ENCODE results near the gene THG1L. TPM values are rescaled to one million over a fixed set of nuclear protein-coding genes. Genes with fewer than 3 reads are reported as not detected.

The THG1L gene
- total RNA-seq, 1 donor from 2014 or later, result 22.8 TPM

- no peak for DNase-seq (ENCODE audit: low spot score in 2 of 2)
- no peak for FAIRE-seq
Measured at GRCh38 chr5:157749462-157749799, 18.2 kb downstream of the THG1L start.

GRCh38 chr5:157750320-157750719 lies 19.1 kb downstream of the THG1L start:
- DNase-seq (ENCODE audit: low spot score in 2 of 2), result no peak
- no peak for FAIRE-seq

GRCh38 chr5:157756122-157756521 lies 24.9 kb downstream of the THG1L start:
- FAIRE-seq (no peak), DNase-seq (ENCODE audit: low spot score in 2 of 2) (no peak)

GRCh38 chr5:157758706-157759105 lies 27.5 kb downstream of the THG1L start:
- FAIRE-seq, result no peak
- no peak for DNase-seq (ENCODE audit: low spot score in 2 of 2)

GRCh38 chr5:157761690-157762621 lies 30.7 kb downstream of the THG1L start:
- FAIRE-seq (peak; percentile 33), DNase-seq (ENCODE audit: low spot score in 2 of 2) (peak in 1 of 2 donors; percentile 48)

GRCh38 chr5:157764531-157764930 lies 33.3 kb downstream of the THG1L start:
- no peak for DNase-seq (ENCODE audit: low spot score in 2 of 2)
- no peak for FAIRE-seq

GRCh38 chr5:157766442-157766841 lies 35.2 kb downstream of the THG1L start:
- no peak for FAIRE-seq
- no peak for DNase-seq (ENCODE audit: low spot score in 2 of 2)

GRCh38 chr5:157766902-157767301 lies 35.7 kb downstream of the THG1L start:
- DNase-seq (ENCODE audit: low spot score in 2 of 2) (no peak), FAIRE-seq (no peak)

GRCh38 chr5:157767689-157768088 lies 36.5 kb downstream of the THG1L start:
- DNase-seq (ENCODE audit: low spot score in 2 of 2), result no peak
- FAIRE-seq, result no peak

GRCh38 chr5:157770665-157771064 lies 39.4 kb downstream of the THG1L start:
- FAIRE-seq, result no peak
- no peak for DNase-seq (ENCODE audit: low spot score in 2 of 2)

- DNase-seq (ENCODE audit: low spot score in 2 of 2), result no peak
Measured at GRCh38 chr5:157772127-157772526, 40.9 kb downstream of the THG1L start.

GRCh38 chr5:157778121-157778805 lies 47.0 kb downstream of the THG1L start:
- DNase-seq (ENCODE audit: low spot score in 2 of 2) (no peak), FAIRE-seq (no peak)

More at GRCh38 chr5:157772127-157772526, 40.9 kb downstream of the THG1L start:
- FAIRE-seq, result no peak

GRCh38 chr5:157779221-157779620 lies 48.0 kb downstream of the THG1L start:
- DNase-seq (ENCODE audit: low spot score in 2 of 2) (no peak), FAIRE-seq (no peak)

GRCh38 chr5:157785801-157786200 lies 54.6 kb downstream of the THG1L start:
- FAIRE-seq, result no peak
- DNase-seq (ENCODE audit: low spot score in 2 of 2), result no peak

Small RNA genes within 50 kb of the gene (small RNA-seq; reads per million reads assigned to genes)
- gene AC026407.1, result not detected

Other genes with a start within 250 kb of the THG1L start
- 12.6 TPM for gene ADAM19, start 155.6 kb upstream of the THG1L start, total RNA-seq
- gene SOX30, start 79.0 kb upstream of the THG1L start, total RNA-seq, result under 0.01 TPM
- gene C5orf52, start 59.9 kb upstream of the THG1L start, total RNA-seq, result not detected
- 90.1 TPM for gene LSM11, start 12.3 kb downstream of the THG1L start, total RNA-seq
- gene CLINT1, start 127.7 kb downstream of the THG1L start, total RNA-seq, result 56.3 TPM

All from frontal cortex (tissue), 4 donors.